GM12892 (cell line): ENCODE data around the gene SMIM35.

Experiments
- POLR2A ChIP-seq: IDR thresholded peaks from 2 replicates; pipeline ENCODE4 v1.6.1; 2011; ENCODE audit warnings: low read depth, low read length, control low read depth
- POLR2AphosphoS5 ChIP-seq: IDR thresholded peaks from 2 replicates; pipeline ENCODE4 v1.6.1; 2011; ENCODE audit warnings: low read depth, low read length, control low read depth
- TAF1 ChIP-seq: IDR thresholded peaks from 2 replicates; pipeline ENCODE4 v1.6.1; 2011; ENCODE audit warnings: low read depth, mild to moderate bottlenecking, control low read depth, low read length, borderline replicate concordance

GRCh38 chr11:117972044-117972443 is 114.7 kb downstream of the SMIM35 start:
- TF ChIP-seq TAF1 (no peak), POLR2A (no peak), POLR2AphosphoS5 (no peak)
